Ishikawa (cell line): ENCODE results near the gene FBXO3.

Experiments used
- CEBPB ChIP-seq: IDR thresholded peaks from 2 replicates; pipeline ENCODE4 v1.6.1; 2012
- CREB1 ChIP-seq: IDR thresholded peaks from 2 replicates; pipeline ENCODE4 v1.6.1; 2012; ENCODE audit warnings: low read depth
- EP300 ChIP-seq: IDR thresholded peaks from 2 replicates; pipeline ENCODE4 v1.6.1; 2012; ENCODE audit warnings: borderline replicate concordance
- FOXM1 ChIP-seq: IDR thresholded peaks from 2 replicates; pipeline ENCODE4 v1.6.1; 2012; ENCODE audit warnings: low read depth, borderline replicate concordance
- RAD21 ChIP-seq: IDR thresholded peaks from 2 replicates; pipeline ENCODE4 v1.6.1; 2012; ENCODE audit warnings: low read depth
- REST ChIP-seq: IDR thresholded peaks from 2 replicates; pipeline ENCODE4 v1.6.1; 2012; ENCODE audit warnings: low read depth, mild to moderate bottlenecking
- TAF1 ChIP-seq: IDR thresholded peaks from 2 replicates; pipeline ENCODE4 v1.6.1; 2012; ENCODE audit warnings: low read depth, mild to moderate bottlenecking
- TCF12 ChIP-seq: IDR thresholded peaks from 2 replicates; pipeline ENCODE4 v1.6.1; 2012; ENCODE audit warnings: low read depth
- TEAD4 ChIP-seq: IDR thresholded peaks from 2 replicates; pipeline ENCODE4 v1.6.1; 2012
- YY1 ChIP-seq: IDR thresholded peaks from 2 replicates; pipeline ENCODE4 v1.6.1; 2012; ENCODE audit warnings: low read depth
- ZBTB7A ChIP-seq: IDR thresholded peaks from 2 replicates; pipeline ENCODE4 v1.6.1; 2012; ENCODE audit warnings: low read depth
- TF ChIP-seq, protein P1 (sequence below): IDR thresholded peaks from 2 replicates; pipeline ENCODE4 v1.6.1; 2012
- TF ChIP-seq, protein P2 (sequence below): IDR thresholded peaks from 2 replicates; pipeline ENCODE4 v1.6.1; 2012

DNA sequence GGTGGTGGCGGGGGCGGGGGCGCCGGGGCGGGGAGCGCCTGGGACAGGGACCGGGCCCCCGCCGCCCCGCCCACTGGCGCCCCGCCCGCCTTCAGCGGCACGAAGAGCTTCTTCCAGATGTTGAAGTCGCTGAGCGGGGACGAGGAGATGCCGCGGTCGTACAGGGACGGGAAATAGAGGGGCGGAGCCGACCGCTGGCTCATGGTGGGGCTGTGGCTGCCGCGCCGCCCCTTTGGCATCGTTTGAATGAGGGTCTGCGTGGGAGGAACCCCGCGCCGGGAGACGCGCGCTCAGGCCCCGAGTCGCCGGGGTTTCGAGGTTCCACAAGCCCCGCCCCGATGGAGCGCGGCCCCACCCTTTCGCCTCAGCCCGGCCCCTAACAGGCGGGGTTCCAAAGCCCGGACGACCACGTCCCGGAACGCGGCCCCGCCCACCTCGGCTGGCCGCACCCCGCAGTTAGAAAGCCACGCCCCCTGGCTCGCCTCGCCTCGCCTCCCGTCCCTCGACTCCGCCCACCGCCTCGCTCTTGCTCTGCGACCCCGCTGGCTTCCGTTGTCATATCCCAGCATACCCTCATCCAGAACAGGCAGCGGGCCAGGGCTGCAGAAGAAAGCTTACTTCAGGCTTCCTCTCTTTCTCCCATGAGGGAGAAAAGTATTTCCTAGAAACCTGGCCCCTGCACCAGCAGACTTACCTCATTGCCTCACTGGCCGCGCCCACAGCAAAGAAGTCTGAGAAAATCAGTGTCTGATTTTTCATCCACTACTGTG, 73.6 kb downstream of the FBXO3 start, which contains the start of gene C11orf91:
- TF ChIP-seq EP300 (no peak), CREB1 (no peak), REST (no peak), TCF12 (no peak), RAD21 (no peak), TEAD4 (no peak), YY1 (no peak), TAF1 (peak; percentile 41; the same call in 1 of the 2 replicates), ZBTB7A (no peak; the same call in 1 of the 2 replicates), FOXM1 (no peak), CEBPB (no peak)
- TF ChIP-seq, protein P1, sequence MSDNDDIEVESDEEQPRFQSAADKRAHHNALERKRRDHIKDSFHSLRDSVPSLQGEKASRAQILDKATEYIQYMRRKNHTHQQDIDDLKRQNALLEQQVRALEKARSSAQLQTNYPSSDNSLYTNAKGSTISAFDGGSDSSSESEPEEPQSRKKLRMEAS = 0 out of 2 replicates have a peak, but pooled peaks have one; percentile 50
- TF ChIP-seq, protein P2, sequence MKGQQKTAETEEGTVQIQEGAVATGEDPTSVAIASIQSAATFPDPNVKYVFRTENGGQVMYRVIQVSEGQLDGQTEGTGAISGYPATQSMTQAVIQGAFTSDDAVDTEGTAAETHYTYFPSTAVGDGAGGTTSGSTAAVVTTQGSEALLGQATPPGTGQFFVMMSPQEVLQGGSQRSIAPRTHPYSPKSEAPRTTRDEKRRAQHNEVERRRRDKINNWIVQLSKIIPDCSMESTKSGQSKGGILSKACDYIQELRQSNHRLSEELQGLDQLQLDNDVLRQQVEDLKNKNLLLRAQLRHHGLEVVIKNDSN = no peak
